ENCODE results near the gene CLEC18C.
"Not testable (repeated sequence)": the region's sequence is repeated elsewhere in the genome, so short reads cannot be mapped to it uniquely, and the experiment has no call there.

DNA sequence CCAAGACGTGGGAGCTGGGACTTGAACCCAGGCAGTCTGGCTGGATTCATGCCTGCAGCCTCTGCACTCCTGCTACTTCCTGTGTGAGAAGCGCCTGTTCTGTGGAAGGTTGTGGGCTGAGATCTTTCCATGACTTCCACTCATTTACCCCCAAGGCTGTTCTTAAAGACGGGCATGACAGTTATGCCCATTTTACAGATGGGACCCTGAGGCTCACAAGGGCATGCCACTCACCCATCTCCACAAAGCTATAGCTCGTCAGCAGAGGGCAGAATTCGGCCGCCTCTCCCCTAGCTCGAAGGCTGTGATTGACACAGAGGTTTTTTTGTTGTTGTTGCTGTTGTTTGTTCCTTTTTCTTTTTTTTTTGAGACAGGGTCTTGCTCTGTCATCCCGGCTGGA lies 26.5 kb downstream of the CLEC18C start:
- TF ChIP-seq POLR2AphosphoS5 (IDR thresholded peaks at IDR 0.05; ENCODE audit: low read depth, low read length); CTCF (IDR thresholded peaks at IDR 0.05); ZBTB33 (IDR thresholded peaks at IDR 0.05; ENCODE audit: borderline replicate concordance, low read depth): not testable (repeated sequence)

Measured in SK-N-SH (cell line).